Esophagus squamous epithelium (tissue), 5 donors: ENCODE data around the gene HHLA2. TPM values are rescaled to one million over a fixed set of nuclear protein-coding genes. Genes with fewer than 3 reads are reported as not detected.

Source experiments
- DNase-seq: peaks from one replicate; lab custom pipeline; 2025; lab: John Stamatoyannopoulos, UW
- H3K27ac ChIP-seq, 4 donors: fragments of 200-600 bp; sonication (generic); one replicate each; pipeline ENCODE4 v1.5.1; 2016 to 2019; ENCODE audit warnings: mild to moderate bottlenecking in 1 of 4
- H3K27me3 ChIP-seq, 4 donors: fragments of 200-600 bp; sonication (generic); 1 replicate in 3 of 4; 2 replicates in 1 of 4; pipeline versions ENCODE4 v1.5.1 to v1.6.0; 2017 to 2021; ENCODE audit warnings: antibody characterized with exemption in 1 of 4
- H3K36me3 ChIP-seq, 3 donors: fragments of 200-600 bp; sonication (generic); one replicate each; pipeline ENCODE4 v1.5.1; 2016 to 2019
- H3K4me1 ChIP-seq, 3 donors: fragments of 200-600 bp; sonication (generic); one replicate each; pipeline ENCODE4 v1.5.1; 2017 to 2019
- H3K4me3 ChIP-seq, 4 donors: fragments of 200-600 bp; sonication (generic); 1 replicate in 3 of 4; 2 replicates in 1 of 4; pipeline ENCODE4 v1.5.1; 2016 to 2019; ENCODE audit warnings: mild to moderate bottlenecking in 2 of 4, moderate library complexity in 1 of 4
- H3K9me3 ChIP-seq, 3 donors: fragments of 200-600 bp; sonication (generic); one replicate each; pipeline ENCODE4 v1.5.1; 2016 to 2019
- POLR2A ChIP-seq, 4 donors: fragments of 450-650 bp; IDR thresholded peaks; one replicate each; pipeline ENCODE4 v1.6.1; 2017; ENCODE audit warnings: antibody characterized with exemption in 4 of 4, mild to moderate bottlenecking in 4 of 4, moderate library complexity in 3 of 4
- WGBS, 2 donors: methylation state at CpG; one replicate each; pipeline ENCODE4 v1.1.5; 2018; 5-methylcytosine and 5-hydroxymethylcytosine counted together
- intact Hi-C: fragments of 100-400 bp; cut with DNase I; formaldehyde crosslinking; loops from one replicate; pipeline ENCODE4 v1.15.0; 2022
- total RNA-seq, 4 donors: library from RNA; depleted of rRNA; stranded (reverse); fragments of >200 nt; gene quantifications; one replicate each; pipeline ENCODE4 v1.1.0, GENCODE V29; 2016
- TF ChIP-seq, protein P1 (sequence below), 6 experiments: fragments of 450-650 bp in 4 of 6; fragments of 200-600 bp in 2 of 6; sonication (generic) in 2 of 6; IDR thresholded peaks; one replicate each; pipeline ENCODE4 v1.5.1; 2016 to 2019; ENCODE audit warnings: antibody characterized with exemption in 6 of 6, mild to moderate bottlenecking in 4 of 6, moderate library complexity in 4 of 6
- donor health status: DM: yes; HTN: yes; CAD: no.

Gene HHLA2
- total RNA-seq, 4 donors from 2014 or later, result not detected

DNA sequence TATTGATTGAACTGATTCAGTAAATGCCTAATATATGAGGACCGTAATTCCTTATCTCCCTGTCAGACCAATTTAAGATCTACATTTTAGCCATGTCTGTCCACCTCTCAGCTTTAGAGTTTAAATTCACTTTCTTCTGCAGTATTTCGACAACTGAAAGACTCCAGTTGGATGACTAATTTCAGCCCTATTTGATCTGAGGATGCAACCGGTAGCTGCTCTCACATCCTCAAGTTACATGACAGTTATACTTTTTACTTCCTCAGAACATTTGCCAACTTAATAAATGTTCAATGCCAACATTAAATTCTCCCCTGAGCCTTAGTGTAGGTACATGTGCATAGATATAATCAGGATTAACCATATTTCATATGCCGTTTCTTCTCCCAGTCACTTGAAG, 2.5 kb upstream of the HHLA2 start:
- Histone ChIP-seq H3K27ac (no peak overlapping the region), H3K9me3 (no peaks in the 10 kb centered on the region), H3K4me3 (no peak overlapping the region), H3K36me3 (no peaks in the 10 kb centered on the region), H3K4me1 (peaks cover 0 to 4% (median 0%) of the 10 kb centered on the region in 3 donors), H3K27me3 (no peaks in the 10 kb centered on the region)
- WGBS, 2 donors, result 71 to 87% methylated on average over 4 of the region's 4 CpGs
- intact Hi-C loops, result no loop called here
- TF ChIP-seq, protein P1, sequence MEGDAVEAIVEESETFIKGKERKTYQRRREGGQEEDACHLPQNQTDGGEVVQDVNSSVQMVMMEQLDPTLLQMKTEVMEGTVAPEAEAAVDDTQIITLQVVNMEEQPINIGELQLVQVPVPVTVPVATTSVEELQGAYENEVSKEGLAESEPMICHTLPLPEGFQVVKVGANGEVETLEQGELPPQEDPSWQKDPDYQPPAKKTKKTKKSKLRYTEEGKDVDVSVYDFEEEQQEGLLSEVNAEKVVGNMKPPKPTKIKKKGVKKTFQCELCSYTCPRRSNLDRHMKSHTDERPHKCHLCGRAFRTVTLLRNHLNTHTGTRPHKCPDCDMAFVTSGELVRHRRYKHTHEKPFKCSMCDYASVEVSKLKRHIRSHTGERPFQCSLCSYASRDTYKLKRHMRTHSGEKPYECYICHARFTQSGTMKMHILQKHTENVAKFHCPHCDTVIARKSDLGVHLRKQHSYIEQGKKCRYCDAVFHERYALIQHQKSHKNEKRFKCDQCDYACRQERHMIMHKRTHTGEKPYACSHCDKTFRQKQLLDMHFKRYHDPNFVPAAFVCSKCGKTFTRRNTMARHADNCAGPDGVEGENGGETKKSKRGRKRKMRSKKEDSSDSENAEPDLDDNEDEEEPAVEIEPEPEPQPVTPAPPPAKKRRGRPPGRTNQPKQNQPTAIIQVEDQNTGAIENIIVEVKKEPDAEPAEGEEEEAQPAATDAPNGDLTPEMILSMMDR (IDR thresholded peaks at IDR 0.05), result no peak
- TF ChIP-seq POLR2A (IDR thresholded peaks at IDR 0.05), result no peak
- no peak for DNase-seq

DNA sequence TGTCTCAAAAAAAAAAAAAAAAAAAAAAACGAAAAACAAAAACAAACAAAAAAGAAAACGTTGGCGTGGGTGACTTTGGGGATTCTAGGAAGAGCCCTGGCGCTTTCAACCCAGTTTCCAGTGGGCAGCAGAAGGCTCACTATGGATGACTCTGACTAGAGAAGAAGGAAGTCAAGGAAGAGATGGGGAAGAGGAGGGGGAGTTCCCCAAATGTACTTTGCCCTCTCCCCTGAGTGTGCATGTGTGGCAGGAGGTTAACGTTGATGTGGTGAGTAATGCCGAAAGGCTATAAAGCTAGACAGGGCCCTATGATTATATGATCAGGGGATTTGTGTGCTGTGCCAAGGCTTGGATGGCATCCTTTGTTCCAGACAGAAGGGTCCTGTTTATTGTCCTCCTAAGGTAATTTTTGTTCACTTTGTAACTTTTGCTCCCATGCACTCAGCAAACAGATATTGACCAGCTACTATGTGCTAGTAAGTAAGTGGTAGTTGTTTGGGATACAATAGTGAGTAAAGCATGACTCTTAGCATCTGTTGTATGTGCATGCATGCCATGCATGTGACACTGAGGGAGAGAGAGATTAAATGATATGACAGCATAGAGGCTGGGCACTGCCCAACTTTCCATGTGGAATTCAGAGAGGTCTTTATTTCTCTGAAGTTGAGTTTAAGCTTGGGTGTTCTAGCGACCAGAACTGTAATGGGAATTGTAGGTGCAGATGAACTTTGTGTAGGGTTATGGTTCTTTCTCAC, 750 bp upstream of the HHLA2 start:
- no peaks in the 10 kb centered on the region for H3K27me3 ChIP-seq
- DNase-seq, result no peak
- TF ChIP-seq POLR2A (IDR thresholded peaks at IDR 0.05), result no peak
- TF ChIP-seq, protein P1 (IDR thresholded peaks at IDR 0.05), result no peak
- H3K27ac ChIP-seq, result no peak overlapping the region
- no peaks in the 10 kb centered on the region for H3K36me3 ChIP-seq
- 75 to 80% methylated on average over 7 of the region's 7 CpGs for WGBS, 2 donors
- H3K4me3 ChIP-seq, result no peak overlapping the region
- H3K9me3 ChIP-seq, result no peaks in the 10 kb centered on the region
- intact Hi-C loops, result no loop called here
- H3K4me1 ChIP-seq, result peaks cover 0 to 4% (median 0%) of the 10 kb centered on the region in 3 donors

DNA sequence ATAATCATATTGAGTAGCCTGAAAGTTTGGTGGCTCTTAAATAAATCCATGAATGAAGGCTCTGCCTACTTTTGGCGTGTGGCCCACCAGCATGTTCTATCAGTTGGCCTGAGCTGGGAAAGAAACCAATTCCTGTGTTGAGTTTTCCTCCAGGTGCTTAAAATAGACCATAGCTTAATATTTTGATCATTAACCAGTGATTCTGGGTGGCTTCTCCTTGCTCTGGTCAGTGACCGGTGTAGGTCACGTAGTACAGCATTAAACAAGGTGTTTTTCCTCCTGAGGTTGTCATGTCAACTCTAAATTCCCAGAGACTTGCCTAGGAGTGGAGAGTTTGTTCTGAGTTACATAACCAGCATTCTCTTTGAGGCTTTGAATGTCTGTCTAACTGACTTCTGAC, 1.3 kb downstream of the HHLA2 start:
- H3K9me3 ChIP-seq, result no peaks in the 10 kb centered on the region
- intact Hi-C loops, result no loop called here
- H3K36me3 ChIP-seq, result no peaks in the 10 kb centered on the region
- TF ChIP-seq POLR2A (IDR thresholded peaks at IDR 0.05), result no peak
- TF ChIP-seq, protein P1 (IDR thresholded peaks at IDR 0.05), result no peak
- no peak overlapping the region for H3K4me3 ChIP-seq
- H3K27me3 ChIP-seq, result no peaks in the 10 kb centered on the region
- WGBS, 2 donors, result 44 to 69% methylated on average over 3 of the region's 3 CpGs
- no peak for DNase-seq
- peaks cover 0 to 9% (median 0%) of the 10 kb centered on the region in 3 donors for H3K4me1 ChIP-seq
- H3K27ac ChIP-seq, result no peak overlapping the region

DNA sequence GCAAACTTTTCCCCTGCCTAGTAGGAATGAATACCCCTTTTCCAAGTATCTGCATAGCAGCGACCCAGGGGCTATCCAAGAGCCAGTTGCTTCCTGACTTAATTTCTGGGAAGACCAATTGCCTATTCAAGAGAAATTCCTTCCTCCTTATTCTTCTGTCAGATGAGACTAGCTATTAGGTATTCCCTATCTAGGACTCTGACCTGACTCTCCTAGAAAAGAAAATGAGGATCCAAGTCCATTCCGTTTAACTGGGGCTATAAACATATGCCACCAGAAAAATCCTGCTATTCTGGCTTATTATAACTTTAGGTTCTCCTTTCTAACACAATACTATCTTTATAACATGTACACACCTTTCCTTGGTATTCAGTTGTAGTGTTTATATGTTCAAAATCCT, 1.7 kb downstream of the HHLA2 start:
- intact Hi-C loops, result no loop called here
- WGBS, 2 donors, result 50 to 69% methylated on average over 2 of the region's 2 CpGs
- no peak for DNase-seq
- no peaks in the 10 kb centered on the region for H3K36me3 ChIP-seq
- no peak overlapping the region for H3K4me3 ChIP-seq
- H3K4me1 ChIP-seq, result peaks cover 0 to 9% (median 0%) of the 10 kb centered on the region in 3 donors
- H3K9me3 ChIP-seq, result no peaks in the 10 kb centered on the region
- TF ChIP-seq, protein P1 (IDR thresholded peaks at IDR 0.05), result no peak
- no peak for TF ChIP-seq POLR2A (IDR thresholded peaks at IDR 0.05)
- H3K27me3 ChIP-seq, result no peaks in the 10 kb centered on the region
- no peak overlapping the region for H3K27ac ChIP-seq

DNA sequence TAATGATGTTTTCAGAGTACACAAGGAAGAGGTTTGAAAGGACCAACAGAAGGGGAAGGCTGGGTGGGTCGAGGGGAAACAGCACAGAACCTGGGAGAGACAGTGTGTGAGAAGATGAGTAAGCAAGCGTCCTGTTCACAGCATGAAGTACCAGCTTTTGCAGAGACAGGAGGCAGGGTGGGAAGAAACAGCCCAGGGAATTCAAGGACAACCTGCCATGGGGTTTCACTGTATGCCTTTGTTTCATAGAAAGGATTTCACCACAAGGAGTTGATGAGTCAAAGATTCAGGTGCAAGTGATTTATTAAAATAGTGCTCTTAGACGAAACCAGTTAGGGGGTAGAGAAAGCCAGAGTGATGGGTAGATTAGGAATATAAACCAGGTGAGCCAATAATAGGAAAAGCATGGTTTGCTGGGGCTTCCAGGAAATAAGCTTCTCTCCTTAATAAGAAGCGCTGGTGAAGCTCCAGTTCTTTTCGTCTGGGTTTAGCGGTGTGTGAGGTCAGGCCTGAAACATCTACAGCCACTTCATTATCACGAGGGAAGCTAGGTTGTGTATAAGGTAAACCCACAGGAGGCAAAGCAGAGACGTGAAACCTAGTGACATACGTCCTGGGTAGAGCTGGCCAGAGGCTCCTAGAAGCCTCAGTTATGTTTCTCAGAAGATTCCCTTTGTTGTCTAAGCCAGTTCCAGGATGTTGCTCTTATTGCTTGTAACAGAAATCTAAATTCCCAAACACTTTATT, 3.9 kb downstream of the HHLA2 start:
- peaks cover 0 to 12% (median 0%) of the 10 kb centered on the region in 3 donors for H3K4me1 ChIP-seq
- no peaks in the 10 kb centered on the region for H3K9me3 ChIP-seq
- intact Hi-C loops, result no loop called here
- TF ChIP-seq, protein P1 (IDR thresholded peaks at IDR 0.05), result no peak
- no peak for TF ChIP-seq POLR2A (IDR thresholded peaks at IDR 0.05)
- WGBS, 2 donors, result 56 to 69% methylated on average over 9 of the region's 9 CpGs
- no peak overlapping the region for H3K4me3 ChIP-seq
- no peaks in the 10 kb centered on the region for H3K27me3 ChIP-seq
- DNase-seq, result no peak
- no peak overlapping the region for H3K27ac ChIP-seq
- no peaks in the 10 kb centered on the region for H3K36me3 ChIP-seq
